GM12878 (cell line): ENCODE results near the gene KIF26A. TPM values are rescaled to one million over a fixed set of nuclear protein-coding genes. Genes with fewer than 3 reads are reported as not detected.

Experiments
- ATAC-seq: fragments of 200-7000 bp; cut with Tn5 transposase; 3 replicates; pipeline ENCODE4 v1.9.1; 2020; ENCODE audit warnings: mild to moderate bottlenecking, moderate library complexity
- BruUV-seq: library from RNA; stranded (reverse); fragments of 400-500 nt; replicated peaks from 2 replicates; lab custom pipeline; 2021; lab: Mats Ljungman, UMichigan
- CTCF ChIA-PET: fragments of 300-600 bp; sonication (Branson Sonifier 250); formaldehyde crosslinking; extraction: SDS; loops from one replicate; lab custom pipeline; 2021; ENCODE audit warnings: inconsistent platforms; lab: Yijun Ruan, JAX
- POLR2A ChIA-PET: fragments of 350-600 bp; formaldehyde crosslinking; extraction: SDS; loops from one replicate; lab custom pipeline; 2021; ENCODE audit warnings: inconsistent platforms; lab: Charles Lee
- RAD21 ChIA-PET: fragments of 300-600 bp; sonication (Branson Sonifier 250); formaldehyde crosslinking; loops from one replicate; lab custom pipeline; 2023; ENCODE audit warnings: antibody characterized with exemption; ENCODE audit not compliant: unreplicated experiment; lab: Charles Lee
- SMC1A ChIA-PET: fragments of 300-600 bp; sonication (Branson Sonifier 250); formaldehyde crosslinking; loops from one replicate; lab custom pipeline; 2023; ENCODE audit not compliant: unreplicated experiment, uncharacterized antibody; lab: Charles Lee
- DNase-seq: peaks from one replicate; pipeline ENCODE4 v3.0.0-alpha.2; 2011; ENCODE audit warnings: low read depth, low spot score
- FAIRE-seq: peaks from 3 replicates; lab custom pipeline; 2011; peaks lifted over from hg19 to GRCh38; lab: Jason Lieb, UNC
- H2AFZ ChIP-seq: 2 replicates; pipeline ENCODE4 v1.6.0; 2011; ENCODE audit warnings: low read depth, low read length, control low read depth; ENCODE audit not compliant: control insufficient read depth
- H3K27ac ChIP-seq: 2 replicates; pipeline ENCODE4 v1.5.1; 2011; ENCODE audit warnings: control low read depth; ENCODE audit not compliant: control insufficient read depth, insufficient read depth
- H3K27me3 ChIP-seq, 2 experiments: replicated peaks in 1 of 2; 2 replicates each; pipeline versions ENCODE4 v1.6.0 to v1.6.1; 2011; ENCODE audit warnings: low read length in 1 of 2; ENCODE audit not compliant: control insufficient read depth in 2 of 2, insufficient read depth in 2 of 2
- H3K36me3 ChIP-seq, 2 experiments: 2 replicates each; pipeline ENCODE4 v1.5.1; 2011; ENCODE audit warnings: low read length in 1 of 2; ENCODE audit not compliant: control insufficient read depth in 2 of 2, insufficient read depth in 2 of 2
- H3K4me1 ChIP-seq: 2 replicates; pipeline ENCODE4 v1.6.1; 2011; ENCODE audit warnings: mild to moderate bottlenecking, low read length, moderate library complexity, mixed read lengths; ENCODE audit not compliant: control insufficient read depth, insufficient read depth
- H3K4me2 ChIP-seq: 2 replicates; pipeline ENCODE4 v1.6.0; 2011; ENCODE audit warnings: control low read depth; ENCODE audit not compliant: control insufficient read depth, insufficient read depth
- H3K4me3 ChIP-seq: fragments of 200-600 bp; sonication (generic); 2 replicates; pipeline ENCODE4 v1.5.1; 2016
- H3K79me2 ChIP-seq: 2 replicates; pipeline ENCODE4 v1.6.0; 2011; ENCODE audit warnings: low read length; ENCODE audit not compliant: control insufficient read depth, insufficient read depth
- H3K9ac ChIP-seq: 2 replicates; pipeline ENCODE4 v1.8.0; 2011; ENCODE audit warnings: low read length, control low read depth, mixed read lengths; ENCODE audit not compliant: control insufficient read depth, insufficient read depth
- H3K9me3 ChIP-seq: replicated peaks from 3 replicates; pipeline ENCODE4 v1.5.1; 2011; ENCODE audit warnings: mild to moderate bottlenecking, low read length; ENCODE audit not compliant: control insufficient read depth, insufficient read depth
- H4K20me1 ChIP-seq: 2 replicates; pipeline ENCODE4 v1.6.0; 2011; ENCODE audit not compliant: control insufficient read depth, insufficient read depth
- EP300 ChIP-seq, 2 experiments: fragments of 150-350 bp in 1 of 2; IDR thresholded peaks; 2 replicates each; pipeline ENCODE4 v1.6.1; 2011 to 2012; ENCODE audit warnings: low read depth in 2 of 2, low read length in 2 of 2, borderline replicate concordance in 1 of 2, improper control_type of control experiment in 1 of 2, inconsistent platforms in 1 of 2; ENCODE audit not compliant: control insufficient read depth in 1 of 2
- FOS ChIP-seq: IDR thresholded peaks from 3 replicates; pipeline ENCODE4 v1.6.1; 2011; ENCODE audit warnings: borderline replicate concordance; ENCODE audit not compliant: insufficient read length; ENCODE audit errors: extremely low read depth
- JUND ChIP-seq: IDR thresholded peaks from 2 replicates; pipeline ENCODE4 v1.6.1; 2012; ENCODE audit warnings: low read depth, mild to moderate bottlenecking, low read length, improper control_type of control experiment, moderate library complexity
- KLF5 ChIP-seq: fragments of 450-650 bp; IDR thresholded peaks from 2 replicates; pipeline ENCODE4 v1.6.1; 2014; ENCODE audit warnings: mild to moderate bottlenecking; ENCODE audit not compliant: partially characterized antibody
- MYC ChIP-seq: IDR thresholded peaks from 2 replicates; pipeline ENCODE4 v1.6.1; 2011; ENCODE audit warnings: mild to moderate bottlenecking, low read length, moderate library complexity, inconsistent platforms; ENCODE audit not compliant: insufficient read depth, insufficient replicate concordance, insufficient read length, severe bottlenecking
- NFIC ChIP-seq: IDR thresholded peaks from 2 replicates; pipeline ENCODE4 v1.6.1; 2012; ENCODE audit warnings: low read depth, mild to moderate bottlenecking, inconsistent platforms, low read length, moderate library complexity
- NR2C1 ChIP-seq: fragments of 450-650 bp; IDR thresholded peaks from 2 replicates; pipeline ENCODE4 v1.6.1; 2017; ENCODE audit warnings: antibody characterized with exemption, mild to moderate bottlenecking, moderate library complexity
- ZBTB33 ChIP-seq: fragments of 450-650 bp; IDR thresholded peaks from 2 replicates; pipeline ENCODE4 v1.6.1; 2017; ENCODE audit warnings: mild to moderate bottlenecking
- ZNF217 ChIP-seq: fragments of 450-650 bp; IDR thresholded peaks from 2 replicates; pipeline ENCODE4 v1.6.1; 2017; ENCODE audit warnings: antibody characterized with exemption, mild to moderate bottlenecking
- ZNF24 ChIP-seq: fragments of 450-650 bp; IDR thresholded peaks from 2 replicates; pipeline ENCODE4 v1.6.1; 2017; ENCODE audit warnings: antibody characterized with exemption, mild to moderate bottlenecking
- WGBS: methylation state at CpG from one replicate; pipeline ENCODE4 v1.1.6; 2016; ENCODE audit warnings: low lambda C conversion rate; ENCODE audit not compliant: insufficient replicate concordance, insufficient coverage; ENCODE audit errors: missing lambda C conversion rate; 5-methylcytosine and 5-hydroxymethylcytosine counted together
- in situ Hi-C: fragments of 300-500 bp; cut with MboI; formaldehyde crosslinking; loops from 9 replicates; pipeline ENCODE4 v1.14.3; 2018; ENCODE audit warnings: mixed read lengths
- intact Hi-C: fragments of 100-400 bp; cut with micrococcal nuclease; formaldehyde crosslinking; loops from one replicate; pipeline ENCODE4 v1.14.2; 2022; ENCODE audit not compliant: unreplicated experiment
- polyA plus RNA-seq, 11 experiments: library from polyadenylated mRNA; depleted of rRNA in 4 of 11; unstranded in 6 of 11; stranded (reverse) in 5 of 11; fragments of >200 nt; fragmentation: Nextera tagmentation in 4 of 11; fragmentation: Illumina TruSeq in 1 of 11; extraction: Ambion mirVana in 4 of 11; extraction: Trizol in 1 of 11; gene quantifications; 1 replicate in 1 of 11; 2 replicates in 10 of 11; pipeline versions ENCODE4 v1.2.1 to v1.2.3, GENCODE V29; 2011 to 2016; ENCODE audit warnings: inconsistent platforms in 2 of 11, missing spikeins in 2 of 11, low read depth in 1 of 11
- total RNA-seq, 4 experiments: library from RNA; depleted of rRNA in 3 of 4; stranded (reverse); fragments of >200 nt in 3 of 4; fragmentation: Illumina TruSeq in 1 of 4; extraction: Trizol in 1 of 4; gene quantifications; 2 replicates each; pipeline versions ENCODE4 v1.2.1 to v1.2.3, GENCODE V29; 2013 to 2021
- TF ChIP-seq, protein P1 (sequence below): fragments of 450-650 bp; formaldehyde crosslinking; IDR thresholded peaks from 2 replicates; pipeline ENCODE4 v1.5.0; 2022; ENCODE audit warnings: mild to moderate bottlenecking, missing genetic modification characterization
- TF ChIP-seq, protein P2 (sequence below): fragments of 450-650 bp; IDR thresholded peaks from 2 replicates; pipeline ENCODE4 v1.6.1; 2016; ENCODE audit warnings: mild to moderate bottlenecking
- TF ChIP-seq, protein P3 (sequence below): fragments of 450-650 bp; IDR thresholded peaks from 2 replicates; pipeline ENCODE4 v1.6.1; 2018; ENCODE audit warnings: mild to moderate bottlenecking, low read depth, moderate library complexity; ENCODE audit not compliant: partially characterized antibody
- TF ChIP-seq, protein P4 (sequence below): IDR thresholded peaks from 2 replicates; pipeline ENCODE4 v1.6.1; 2011; ENCODE audit warnings: low read depth, mild to moderate bottlenecking, low read length, moderate library complexity, borderline replicate concordance; ENCODE audit errors: extremely low read depth

The KIF26A gene
- total and polyA plus RNA-seq, 10 of the 15 experiments (the other 5 are each of a cell fraction or from before 2014, with no cell fraction given) = 0.05 TPM; not detected in 9

DNA sequence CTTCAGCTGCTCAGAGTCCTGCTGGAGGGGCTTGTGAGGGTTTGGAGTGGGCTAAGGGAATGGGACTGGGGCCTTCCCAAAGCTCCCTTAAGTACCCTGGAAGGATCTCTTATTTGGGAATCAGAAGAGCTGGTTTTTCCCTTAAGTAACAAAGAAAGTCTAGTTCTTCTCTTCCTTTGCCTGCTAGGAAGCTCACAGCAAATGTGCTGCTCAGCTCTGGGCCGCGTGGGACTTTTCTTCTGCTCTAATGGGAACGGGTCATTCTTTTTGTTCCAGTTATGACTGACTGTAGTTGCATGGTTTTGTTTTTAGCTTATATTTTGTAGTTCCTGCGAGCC lies 6.0 kb downstream of the KIF26A start:
- H4K20me1 ChIP-seq = no peaks in the 10 kb centered on the region
- H3K36me3 ChIP-seq = no peaks in the 10 kb centered on the region
- no TSS peak for BruUV-seq
- FAIRE-seq (no peak), DNase-seq (no peak), ATAC-seq (no peak)
- H3K4me2 ChIP-seq = no peak overlapping the region
- H3K9ac ChIP-seq = no peak overlapping the region
- intact Hi-C loops = no loop called here
- H3K27me3 ChIP-seq = peaks cover 0 to 1% of the 10 kb centered on the region in 2 experiments; a peak in 2 of 4 replicates
- 2% methylated on average over 4 of the region's 4 CpGs for WGBS
- ChIA-PET POLR2A (interaction anchor here (0.5 kb wide), 1 partner anchor 99 kb away, joined by 3 read pairs; no protein-coding TSS in a partner anchor), RAD21 (interaction anchor here (0.5 kb wide), 1 partner anchor 424 kb away, joined by 3 read pairs; no protein-coding TSS in a partner anchor), CTCF (interaction anchor here (1.0 kb wide), 1 partner anchor 68 kb away, joined by 4 read pairs; no protein-coding TSS in a partner anchor), SMC1A (no interaction called here)
- no peaks in the 10 kb centered on the region for H3K4me1 ChIP-seq
- H2AFZ ChIP-seq = no peak overlapping the region
- no peaks in the 10 kb centered on the region for H3K79me2 ChIP-seq
- H3K27ac ChIP-seq = no peak overlapping the region
- no peaks in the 10 kb centered on the region for H3K9me3 ChIP-seq
- in situ Hi-C loops = loop anchor here (5.0 kb wide), 1 partner anchor 418 kb away; no protein-coding TSS in a partner anchor
- no peak overlapping the region for H3K4me3 ChIP-seq
- TF ChIP-seq ZNF24 = no peak
- TF ChIP-seq ZNF217 = no peak
- TF ChIP-seq JUND = no peak
- TF ChIP-seq, protein P1, sequence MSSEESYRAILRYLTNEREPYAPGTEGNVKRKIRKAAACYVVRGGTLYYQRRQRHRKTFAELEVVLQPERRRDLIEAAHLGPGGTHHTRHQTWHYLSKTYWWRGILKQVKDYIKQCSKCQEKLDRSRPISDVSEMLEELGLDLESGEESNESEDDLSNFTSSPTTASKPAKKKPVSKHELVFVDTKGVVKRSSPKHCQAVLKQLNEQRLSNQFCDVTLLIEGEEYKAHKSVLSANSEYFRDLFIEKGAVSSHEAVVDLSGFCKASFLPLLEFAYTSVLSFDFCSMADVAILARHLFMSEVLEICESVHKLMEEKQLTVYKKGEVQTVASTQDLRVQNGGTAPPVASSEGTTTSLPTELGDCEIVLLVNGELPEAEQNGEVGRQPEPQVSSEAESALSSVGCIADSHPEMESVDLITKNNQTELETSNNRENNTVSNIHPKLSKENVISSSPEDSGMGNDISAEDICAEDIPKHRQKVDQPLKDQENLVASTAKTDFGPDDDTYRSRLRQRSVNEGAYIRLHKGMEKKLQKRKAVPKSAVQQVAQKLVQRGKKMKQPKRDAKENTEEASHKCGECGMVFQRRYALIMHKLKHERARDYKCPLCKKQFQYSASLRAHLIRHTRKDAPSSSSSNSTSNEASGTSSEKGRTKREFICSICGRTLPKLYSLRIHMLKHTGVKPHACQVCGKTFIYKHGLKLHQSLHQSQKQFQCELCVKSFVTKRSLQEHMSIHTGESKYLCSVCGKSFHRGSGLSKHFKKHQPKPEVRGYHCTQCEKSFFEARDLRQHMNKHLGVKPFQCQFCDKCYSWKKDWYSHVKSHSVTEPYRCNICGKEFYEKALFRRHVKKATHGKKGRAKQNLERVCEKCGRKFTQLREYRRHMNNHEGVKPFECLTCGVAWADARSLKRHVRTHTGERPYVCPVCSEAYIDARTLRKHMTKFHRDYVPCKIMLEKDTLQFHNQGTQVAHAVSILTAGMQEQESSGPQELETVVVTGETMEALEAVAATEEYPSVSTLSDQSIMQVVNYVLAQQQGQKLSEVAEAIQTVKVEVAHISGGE (CRISPR knock-in tag) = no peak
- no peak for TF ChIP-seq NR2C1
- TF ChIP-seq EP300 (IDR thresholded peaks at IDR 0.05; ENCODE audit: borderline replicate concordance in 1 of 2, control insufficient read depth in 1 of 2, low read depth in 2 of 2, low read length in 2 of 2) = no peak
- TF ChIP-seq ZBTB33 = no peak
- TF ChIP-seq, protein P2, sequence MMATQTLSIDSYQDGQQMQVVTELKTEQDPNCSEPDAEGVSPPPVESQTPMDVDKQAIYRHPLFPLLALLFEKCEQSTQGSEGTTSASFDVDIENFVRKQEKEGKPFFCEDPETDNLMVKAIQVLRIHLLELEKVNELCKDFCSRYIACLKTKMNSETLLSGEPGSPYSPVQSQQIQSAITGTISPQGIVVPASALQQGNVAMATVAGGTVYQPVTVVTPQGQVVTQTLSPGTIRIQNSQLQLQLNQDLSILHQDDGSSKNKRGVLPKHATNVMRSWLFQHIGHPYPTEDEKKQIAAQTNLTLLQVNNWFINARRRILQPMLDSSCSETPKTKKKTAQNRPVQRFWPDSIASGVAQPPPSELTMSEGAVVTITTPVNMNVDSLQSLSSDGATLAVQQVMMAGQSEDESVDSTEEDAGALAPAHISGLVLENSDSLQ = no peak
- no peak for TF ChIP-seq NFIC
- no peak for TF ChIP-seq FOS
- no peak for TF ChIP-seq MYC
- TF ChIP-seq, protein P3, sequence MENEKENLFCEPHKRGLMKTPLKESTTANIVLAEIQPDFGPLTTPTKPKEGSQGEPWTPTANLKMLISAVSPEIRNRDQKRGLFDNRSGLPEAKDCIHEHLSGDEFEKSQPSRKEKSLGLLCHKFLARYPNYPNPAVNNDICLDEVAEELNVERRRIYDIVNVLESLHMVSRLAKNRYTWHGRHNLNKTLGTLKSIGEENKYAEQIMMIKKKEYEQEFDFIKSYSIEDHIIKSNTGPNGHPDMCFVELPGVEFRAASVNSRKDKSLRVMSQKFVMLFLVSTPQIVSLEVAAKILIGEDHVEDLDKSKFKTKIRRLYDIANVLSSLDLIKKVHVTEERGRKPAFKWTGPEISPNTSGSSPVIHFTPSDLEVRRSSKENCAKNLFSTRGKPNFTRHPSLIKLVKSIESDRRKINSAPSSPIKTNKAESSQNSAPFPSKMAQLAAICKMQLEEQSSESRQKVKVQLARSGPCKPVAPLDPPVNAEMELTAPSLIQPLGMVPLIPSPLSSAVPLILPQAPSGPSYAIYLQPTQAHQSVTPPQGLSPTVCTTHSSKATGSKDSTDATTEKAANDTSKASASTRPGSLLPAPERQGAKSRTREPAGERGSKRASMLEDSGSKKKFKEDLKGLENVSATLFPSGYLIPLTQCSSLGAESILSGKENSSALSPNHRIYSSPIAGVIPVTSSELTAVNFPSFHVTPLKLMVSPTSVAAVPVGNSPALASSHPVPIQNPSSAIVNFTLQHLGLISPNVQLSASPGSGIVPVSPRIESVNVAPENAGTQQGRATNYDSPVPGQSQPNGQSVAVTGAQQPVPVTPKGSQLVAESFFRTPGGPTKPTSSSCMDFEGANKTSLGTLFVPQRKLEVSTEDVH = no peak
- no peak for TF ChIP-seq KLF5
- TF ChIP-seq, protein P4, sequence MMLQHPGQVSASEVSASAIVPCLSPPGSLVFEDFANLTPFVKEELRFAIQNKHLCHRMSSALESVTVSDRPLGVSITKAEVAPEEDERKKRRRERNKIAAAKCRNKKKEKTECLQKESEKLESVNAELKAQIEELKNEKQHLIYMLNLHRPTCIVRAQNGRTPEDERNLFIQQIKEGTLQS = no peak
